ENCODE data around the gene TOP3B. TPM values are rescaled to one million over a fixed set of nuclear protein-coding genes. Genes with fewer than 3 reads are reported as not detected.

The TOP3B gene
- total and polyA plus RNA-seq, 9 of the 15 experiments (the other 6 are each of a cell fraction or from before 2014, with no cell fraction given): 3.0 to 188 (median 112) TPM

DNA sequence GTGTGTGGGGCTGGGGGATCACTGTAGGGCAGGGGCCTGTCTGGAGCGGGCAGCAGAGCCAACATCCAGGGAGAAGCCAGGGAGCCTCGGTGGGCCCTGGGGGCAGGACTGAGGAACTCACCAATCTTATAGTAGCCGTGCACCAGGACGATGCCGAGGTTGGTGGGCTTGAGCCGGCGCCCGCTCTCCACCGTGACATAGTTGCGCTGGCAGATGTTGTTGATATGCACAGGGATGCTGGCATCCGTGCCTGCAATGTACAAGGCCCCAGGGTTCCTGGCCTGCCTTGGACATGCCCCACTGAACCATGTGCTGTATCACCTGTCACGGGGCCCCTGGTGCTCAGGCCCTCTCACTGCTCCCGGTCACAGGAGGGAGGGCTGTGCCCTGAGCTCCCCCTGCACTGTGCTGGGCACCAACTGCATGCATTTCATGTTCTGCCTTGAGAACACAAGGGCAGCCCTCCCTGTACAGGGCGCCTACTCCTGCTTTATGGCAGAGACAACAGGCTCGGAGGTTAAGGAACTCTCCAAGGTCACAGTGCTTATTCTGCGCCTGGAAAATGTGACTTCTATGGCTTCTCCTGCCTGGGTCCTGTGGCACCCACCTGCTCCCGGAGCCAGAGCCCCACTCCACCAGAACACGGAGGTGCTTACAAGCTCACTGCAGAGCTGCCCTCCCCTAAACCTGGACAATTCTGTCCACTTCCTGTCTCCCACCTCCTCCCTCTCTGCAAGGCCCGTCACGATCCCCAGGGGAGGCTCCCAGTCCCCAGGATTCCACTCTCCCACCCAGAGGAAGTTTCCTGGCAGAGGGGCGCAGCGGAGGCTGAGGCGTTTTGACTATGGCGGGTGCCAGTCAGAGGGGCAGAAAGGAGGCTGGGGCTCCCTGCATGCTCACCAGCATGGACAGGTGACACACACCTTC, 22.1 kb downstream of the TOP3B start (continued):
- TF ChIP-seq KDM5B (IDR thresholded peaks at IDR 0.05; ENCODE audit: insufficient replicate concordance, low read depth, low read length) (peak; percentile 19), NFATC3 (IDR thresholded peaks at IDR 0.05) (no peak), ZNF740 (CRISPR knock-in tag; IDR thresholded peaks at IDR 0.05) (no peak), ZNF740 (tag; IDR thresholded peaks at IDR 0.05) (no peak), ZNF717 (CRISPR knock-in tag; IDR thresholded peaks at IDR 0.05) (no peak), TCF7 (IDR thresholded peaks at IDR 0.05; ENCODE audit: borderline replicate concordance) (peak; percentile 66; the same call in 1 of the 2 replicates), CREB1 (IDR thresholded peaks at IDR 0.05) (peak; percentile 9; the same call in 1 of the 2 replicates), CREB1 (CRISPR knock-in tag; IDR thresholded peaks at IDR 0.05) (no peak), ZNF324 (CRISPR knock-in tag; IDR thresholded peaks at IDR 0.05) (0 out of 2 replicates have a peak, but pooled peaks have one; percentile 8), GMEB1 (CRISPR knock-in tag; IDR thresholded peaks at IDR 0.05) (no peak), KLF6 (CRISPR knock-in tag; IDR thresholded peaks at IDR 0.05; ENCODE audit: borderline replicate concordance) (no peak), POLR2G (IDR thresholded peaks at IDR 0.05; ENCODE audit: low read depth, low read length) (peak; percentile 78)
- TF ChIP-seq, protein P1, sequence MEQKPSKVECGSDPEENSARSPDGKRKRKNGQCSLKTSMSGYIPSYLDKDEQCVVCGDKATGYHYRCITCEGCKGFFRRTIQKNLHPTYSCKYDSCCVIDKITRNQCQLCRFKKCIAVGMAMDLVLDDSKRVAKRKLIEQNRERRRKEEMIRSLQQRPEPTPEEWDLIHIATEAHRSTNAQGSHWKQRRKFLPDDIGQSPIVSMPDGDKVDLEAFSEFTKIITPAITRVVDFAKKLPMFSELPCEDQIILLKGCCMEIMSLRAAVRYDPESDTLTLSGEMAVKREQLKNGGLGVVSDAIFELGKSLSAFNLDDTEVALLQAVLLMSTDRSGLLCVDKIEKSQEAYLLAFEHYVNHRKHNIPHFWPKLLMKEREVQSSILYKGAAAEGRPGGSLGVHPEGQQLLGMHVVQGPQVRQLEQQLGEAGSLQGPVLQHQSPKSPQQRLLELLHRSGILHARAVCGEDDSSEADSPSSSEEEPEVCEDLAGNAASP (IDR thresholded peaks at IDR 0.05): no peak
- TF ChIP-seq, protein P2, sequence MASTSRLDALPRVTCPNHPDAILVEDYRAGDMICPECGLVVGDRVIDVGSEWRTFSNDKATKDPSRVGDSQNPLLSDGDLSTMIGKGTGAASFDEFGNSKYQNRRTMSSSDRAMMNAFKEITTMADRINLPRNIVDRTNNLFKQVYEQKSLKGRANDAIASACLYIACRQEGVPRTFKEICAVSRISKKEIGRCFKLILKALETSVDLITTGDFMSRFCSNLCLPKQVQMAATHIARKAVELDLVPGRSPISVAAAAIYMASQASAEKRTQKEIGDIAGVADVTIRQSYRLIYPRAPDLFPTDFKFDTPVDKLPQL (IDR thresholded peaks at IDR 0.05; ENCODE audit: extremely low read depth, insufficient read length): no peak
